OCI-LY1 (cell line): ENCODE data around the gene HSPA12A.

ENCODE experiments used
- H2AFZ ChIP-seq: fragments of 200-600 bp; sonication (generic), shearing (Covaris generic); 2 replicates; pipeline ENCODE4 v1.6.0; 2014; ENCODE audit warnings: antibody characterized with exemption, mild to moderate bottlenecking, low read length
- H3F3A ChIP-seq: fragments of 200-600 bp; sonication (generic), shearing (Covaris generic); 2 replicates; pipeline ENCODE4 v1.6.0; 2014; ENCODE audit warnings: mild to moderate bottlenecking, antibody characterized with exemption, low read length, moderate library complexity; ENCODE audit not compliant: insufficient read depth
- H3K27ac ChIP-seq: fragments of 200-600 bp; sonication (generic); 2 replicates; pipeline ENCODE4 v1.5.1; 2014; ENCODE audit warnings: low read length, mixed run types, mild to moderate bottlenecking, low read depth; ENCODE audit not compliant: poor library complexity, severe bottlenecking
- H3K27me3 ChIP-seq: fragments of 200-600 bp; sonication (generic); 2 replicates; pipeline ENCODE4 v1.6.0; 2014; ENCODE audit warnings: antibody characterized with exemption, mild to moderate bottlenecking, low read length, moderate library complexity; ENCODE audit not compliant: insufficient read depth
- H3K36me3 ChIP-seq: fragments of 200-600 bp; sonication (generic); 2 replicates; pipeline ENCODE4 v1.6.1; 2014; ENCODE audit warnings: mild to moderate bottlenecking, antibody characterized with exemption, low read length, moderate library complexity, mixed read lengths; ENCODE audit not compliant: insufficient read depth
- H3K4me1 ChIP-seq: fragments of 200-600 bp; sonication (generic); 2 replicates; pipeline ENCODE4 v1.5.1; 2014; ENCODE audit warnings: mild to moderate bottlenecking, low read length, moderate library complexity; ENCODE audit not compliant: insufficient read depth, severe bottlenecking
- H3K4me2 ChIP-seq: fragments of 200-600 bp; sonication (generic), shearing (Covaris generic); 2 replicates; pipeline ENCODE4 v1.6.1; 2014; ENCODE audit warnings: low read length
- H3K4me3 ChIP-seq: fragments of 200-600 bp; sonication (generic); 2 replicates; pipeline ENCODE4 v1.5.1; 2014; ENCODE audit warnings: low read length, low read depth, mild to moderate bottlenecking, mixed read lengths; ENCODE audit not compliant: poor library complexity, severe bottlenecking
- H3K79me2 ChIP-seq: fragments of 200-600 bp; shearing (Covaris generic); 2 replicates; pipeline ENCODE4 v1.6.1; 2016; ENCODE audit warnings: mixed run types, low read length, mixed read lengths; ENCODE audit not compliant: insufficient read depth
- H3K9ac ChIP-seq: fragments of 200-600 bp; sonication (generic), shearing (Covaris generic); 2 replicates; pipeline ENCODE4 v1.6.1; 2014; ENCODE audit warnings: mild to moderate bottlenecking, low read length, mixed read lengths
- H3K9me2 ChIP-seq: fragments of 200-600 bp; sonication (generic), shearing (Covaris generic); 2 replicates; pipeline ENCODE4 v1.6.1; 2014; ENCODE audit warnings: low read depth, mild to moderate bottlenecking, low read length, mixed read lengths
- H3K9me3 ChIP-seq: fragments of 200-600 bp; shearing (Covaris generic); 2 replicates; pipeline ENCODE4 v1.6.1; 2014; ENCODE audit warnings: low read length, mixed read lengths
- H4K20me1 ChIP-seq: fragments of 200-600 bp; sonication (generic), shearing (Covaris generic); 2 replicates; pipeline ENCODE4 v1.6.0; 2016; ENCODE audit warnings: mild to moderate bottlenecking, low read length; ENCODE audit not compliant: insufficient read depth
- EZH2 ChIP-seq: fragments of 200-600 bp; sonication (generic), shearing (Covaris generic); IDR thresholded peaks from 2 replicates; pipeline ENCODE4 v1.8.0; 2017; ENCODE audit warnings: borderline replicate concordance, mixed run types, mild to moderate bottlenecking, antibody characterized with exemption, low read length, moderate library complexity, mixed read lengths
- TF ChIP-seq, protein P1 (sequence below): fragments of 200-600 bp; sonication (generic), shearing (Covaris generic); IDR thresholded peaks from 2 replicates; pipeline ENCODE4 v1.5.1; 2017; ENCODE audit warnings: mild to moderate bottlenecking, antibody characterized with exemption, low read length, moderate library complexity, mixed read lengths

HSPA12A gene

DNA sequence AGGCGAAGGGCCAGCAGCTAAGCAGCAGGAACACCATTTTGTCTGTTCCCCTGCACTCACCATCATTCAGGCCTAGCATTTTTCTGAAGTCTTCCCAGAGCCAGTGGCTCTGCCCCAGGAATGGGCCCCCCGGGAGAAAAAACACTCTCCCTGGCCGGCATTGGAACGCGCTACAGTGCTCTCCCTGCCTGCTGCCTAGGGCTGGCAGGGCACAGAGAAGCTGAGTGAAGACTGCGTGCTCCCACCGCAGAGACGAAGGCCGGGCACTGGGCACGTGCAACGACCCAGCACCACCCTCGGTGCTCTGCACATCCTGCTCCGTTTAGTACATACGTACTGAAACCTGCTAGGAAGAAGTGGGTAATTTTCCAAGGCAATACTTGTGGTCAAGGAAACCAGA is 34.4 kb downstream of the HSPA12A start:
- no peak overlapping the region for H3K9ac ChIP-seq
- no peaks in the 10 kb centered on the region for H3K9me3 ChIP-seq
- no peak overlapping the region for H3K4me2 ChIP-seq
- H3K27me3 ChIP-seq = no peaks in the 10 kb centered on the region
- H3K79me2 ChIP-seq = no peaks in the 10 kb centered on the region
- H3K9me2 ChIP-seq = no peaks in the 10 kb centered on the region
- no peaks in the 10 kb centered on the region for H3K4me1 ChIP-seq
- no peaks in the 10 kb centered on the region for H3F3A ChIP-seq
- no peak for TF ChIP-seq EZH2
- TF ChIP-seq, protein P1, sequence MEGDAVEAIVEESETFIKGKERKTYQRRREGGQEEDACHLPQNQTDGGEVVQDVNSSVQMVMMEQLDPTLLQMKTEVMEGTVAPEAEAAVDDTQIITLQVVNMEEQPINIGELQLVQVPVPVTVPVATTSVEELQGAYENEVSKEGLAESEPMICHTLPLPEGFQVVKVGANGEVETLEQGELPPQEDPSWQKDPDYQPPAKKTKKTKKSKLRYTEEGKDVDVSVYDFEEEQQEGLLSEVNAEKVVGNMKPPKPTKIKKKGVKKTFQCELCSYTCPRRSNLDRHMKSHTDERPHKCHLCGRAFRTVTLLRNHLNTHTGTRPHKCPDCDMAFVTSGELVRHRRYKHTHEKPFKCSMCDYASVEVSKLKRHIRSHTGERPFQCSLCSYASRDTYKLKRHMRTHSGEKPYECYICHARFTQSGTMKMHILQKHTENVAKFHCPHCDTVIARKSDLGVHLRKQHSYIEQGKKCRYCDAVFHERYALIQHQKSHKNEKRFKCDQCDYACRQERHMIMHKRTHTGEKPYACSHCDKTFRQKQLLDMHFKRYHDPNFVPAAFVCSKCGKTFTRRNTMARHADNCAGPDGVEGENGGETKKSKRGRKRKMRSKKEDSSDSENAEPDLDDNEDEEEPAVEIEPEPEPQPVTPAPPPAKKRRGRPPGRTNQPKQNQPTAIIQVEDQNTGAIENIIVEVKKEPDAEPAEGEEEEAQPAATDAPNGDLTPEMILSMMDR = no peak
- no peak overlapping the region for H3K4me3 ChIP-seq
- H4K20me1 ChIP-seq = no peaks in the 10 kb centered on the region
- no peak overlapping the region for H3K27ac ChIP-seq
- no peaks in the 10 kb centered on the region for H3K36me3 ChIP-seq
- H2AFZ ChIP-seq = no peak overlapping the region

DNA sequence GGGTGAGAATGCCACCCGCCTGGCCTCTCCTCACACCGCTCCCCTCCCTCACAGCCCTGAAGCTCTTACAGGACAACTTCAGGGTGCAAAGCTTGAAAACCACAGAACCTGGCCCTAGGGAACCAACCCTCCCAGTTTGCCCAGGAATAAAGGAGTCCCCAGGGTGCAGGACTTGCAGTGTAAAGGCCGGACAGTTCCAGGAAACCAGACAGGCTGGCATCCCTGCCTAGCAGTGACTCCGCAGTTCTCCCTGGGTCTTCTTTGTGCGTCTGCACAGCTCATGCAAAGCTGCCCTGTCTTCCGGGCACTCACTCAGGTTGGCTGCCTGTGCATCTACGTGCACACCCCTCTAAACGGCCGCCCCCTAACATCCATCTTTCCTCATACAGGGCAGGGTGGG is 36.1 kb downstream of the HSPA12A start:
- no peaks in the 10 kb centered on the region for H4K20me1 ChIP-seq
- no peaks in the 10 kb centered on the region for H3K27me3 ChIP-seq
- H2AFZ ChIP-seq = no peak overlapping the region
- no peak overlapping the region for H3K9ac ChIP-seq
- no peaks in the 10 kb centered on the region for H3K4me1 ChIP-seq
- no peaks in the 10 kb centered on the region for H3K36me3 ChIP-seq
- no peaks in the 10 kb centered on the region for H3K9me2 ChIP-seq
- TF ChIP-seq EZH2 = no peak
- TF ChIP-seq, protein P1 = no peak
- H3K4me3 ChIP-seq = no peak overlapping the region
- H3K27ac ChIP-seq = no peak overlapping the region
- no peaks in the 10 kb centered on the region for H3K79me2 ChIP-seq
- no peaks in the 10 kb centered on the region for H3F3A ChIP-seq
- H3K9me3 ChIP-seq = no peaks in the 10 kb centered on the region
- H3K4me2 ChIP-seq = no peak overlapping the region

DNA sequence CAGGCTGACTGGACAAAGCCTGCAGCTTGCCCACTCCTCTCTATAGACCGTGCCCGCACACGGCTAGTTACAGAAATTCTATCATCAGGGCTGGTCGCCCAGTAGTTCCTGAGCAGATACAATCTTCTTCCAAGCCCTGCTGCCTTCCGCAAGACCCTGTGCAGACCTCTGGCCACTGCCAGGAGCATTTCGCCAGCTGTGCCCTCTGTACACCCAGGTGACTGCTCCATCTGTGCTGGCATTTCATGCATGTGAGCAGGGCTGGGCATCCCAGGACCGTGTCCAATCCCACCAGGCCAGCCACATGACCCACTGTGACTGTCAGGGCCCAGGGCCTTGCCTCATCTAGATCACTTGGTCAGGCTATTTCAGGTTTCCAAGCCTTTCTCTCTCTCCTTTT is 36.9 kb downstream of the HSPA12A start:
- no peaks in the 10 kb centered on the region for H3K9me2 ChIP-seq
- H3K27ac ChIP-seq = no peak overlapping the region
- no peaks in the 10 kb centered on the region for H3K4me1 ChIP-seq
- no peaks in the 10 kb centered on the region for H3K36me3 ChIP-seq
- H3K4me3 ChIP-seq = no peak overlapping the region
- no peaks in the 10 kb centered on the region for H3K79me2 ChIP-seq
- no peaks in the 10 kb centered on the region for H4K20me1 ChIP-seq
- H3K27me3 ChIP-seq = no peaks in the 10 kb centered on the region
- TF ChIP-seq, protein P1 = no peak
- TF ChIP-seq EZH2 = no peak
- no peaks in the 10 kb centered on the region for H3F3A ChIP-seq
- no peaks in the 10 kb centered on the region for H3K9me3 ChIP-seq
- H3K4me2 ChIP-seq = no peak overlapping the region
- no peak overlapping the region for H3K9ac ChIP-seq
- no peak overlapping the region for H2AFZ ChIP-seq
